ENCODE measurements around the gene TSC22D4.

TSC22D4 gene

DNA sequence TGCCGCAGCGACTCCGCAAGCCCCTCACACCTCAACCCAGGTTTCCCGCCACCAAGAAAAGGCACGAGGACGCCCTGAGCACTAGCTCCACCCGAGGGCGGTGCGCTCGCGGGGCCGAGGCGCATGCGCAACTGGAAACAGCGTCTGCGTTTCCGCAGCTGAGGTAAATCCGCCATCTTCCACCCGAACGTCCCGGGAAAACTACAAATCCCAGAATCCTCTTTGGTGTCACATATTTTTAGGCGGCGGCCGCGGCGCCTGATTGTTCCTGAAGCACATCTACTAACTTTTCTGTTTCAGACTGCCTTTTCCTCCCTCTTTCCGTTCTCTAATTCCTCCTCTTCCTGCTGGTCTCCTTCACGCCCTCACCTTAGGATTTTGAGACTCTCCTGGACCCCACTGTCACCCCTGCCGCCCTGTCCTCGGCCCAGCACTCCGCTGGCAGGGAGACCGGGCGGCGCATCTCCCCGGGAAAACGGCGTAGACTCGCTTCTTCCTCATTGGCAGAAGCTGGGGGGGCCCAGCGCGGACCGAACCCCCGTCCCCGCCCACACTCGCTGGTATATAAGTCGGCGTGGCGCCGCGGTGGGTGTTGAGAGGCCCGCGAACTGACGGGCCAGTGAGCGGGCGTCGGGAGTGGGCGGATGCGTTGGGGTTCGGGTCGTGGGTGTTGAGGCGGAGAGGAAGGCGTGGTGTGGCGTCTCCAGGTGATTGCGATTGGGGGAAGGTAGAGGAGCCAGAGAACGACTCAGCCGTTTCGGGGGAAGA is 50.6 kb downstream of the TSC22D4 start, which contains the start of gene ZCWPW1:
Gene ZCWPW1 (minus strand): TSS at position 505 of the 768 bp plus-strand sequence. CDS start 8,054 bp downstream, outside the sequence.
- DNase-seq (ENCODE audit: low read depth): peak; percentile 95

- DNase-seq (ENCODE audit: low read depth): no peak
Observed at GRCh38 chr7:100427762-100428198, 51.2 kb downstream of the TSC22D4 start.

GRCh38 chr7:100426516-100426915 is 52.5 kb downstream of the TSC22D4 start:
- DNase-seq (ENCODE audit: low read depth): no peak

GRCh38 chr7:100425347-100425746 is 53.7 kb downstream of the TSC22D4 start:
- DNase-seq (ENCODE audit: low read depth): no peak

- no peak for DNase-seq (ENCODE audit: low read depth)
Observed at GRCh38 chr7:100423315-100423714, 55.7 kb downstream of the TSC22D4 start.

DNA sequence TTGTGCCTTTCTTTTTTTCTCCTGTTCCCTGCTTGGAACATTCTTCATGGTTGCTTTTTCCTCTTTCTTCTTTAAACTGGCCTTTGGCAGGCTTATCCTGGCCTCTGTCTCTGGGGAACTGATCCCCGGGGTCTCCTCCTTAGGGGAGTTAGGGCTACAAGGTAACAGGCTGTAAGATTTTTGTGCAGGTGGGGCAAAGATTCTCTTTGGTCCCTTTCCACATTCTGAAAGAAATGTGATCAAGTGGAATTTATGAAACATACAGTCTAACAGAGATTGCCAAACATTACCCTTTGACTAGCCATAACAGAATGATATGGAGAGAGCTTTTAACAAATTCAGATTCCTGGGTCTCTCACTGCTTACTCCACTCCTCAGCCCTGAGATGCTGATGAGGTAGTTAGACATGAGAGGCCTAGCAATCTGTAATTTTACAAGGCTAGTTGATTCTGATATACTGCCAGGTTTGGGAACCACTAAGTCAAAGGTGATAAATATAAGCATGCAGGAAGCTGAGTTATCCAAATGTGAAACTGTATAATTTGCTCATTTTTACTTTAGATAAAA is 59.3 kb downstream of the TSC22D4 start:
- no peak for DNase-seq (ENCODE audit: low read depth)

DNA sequence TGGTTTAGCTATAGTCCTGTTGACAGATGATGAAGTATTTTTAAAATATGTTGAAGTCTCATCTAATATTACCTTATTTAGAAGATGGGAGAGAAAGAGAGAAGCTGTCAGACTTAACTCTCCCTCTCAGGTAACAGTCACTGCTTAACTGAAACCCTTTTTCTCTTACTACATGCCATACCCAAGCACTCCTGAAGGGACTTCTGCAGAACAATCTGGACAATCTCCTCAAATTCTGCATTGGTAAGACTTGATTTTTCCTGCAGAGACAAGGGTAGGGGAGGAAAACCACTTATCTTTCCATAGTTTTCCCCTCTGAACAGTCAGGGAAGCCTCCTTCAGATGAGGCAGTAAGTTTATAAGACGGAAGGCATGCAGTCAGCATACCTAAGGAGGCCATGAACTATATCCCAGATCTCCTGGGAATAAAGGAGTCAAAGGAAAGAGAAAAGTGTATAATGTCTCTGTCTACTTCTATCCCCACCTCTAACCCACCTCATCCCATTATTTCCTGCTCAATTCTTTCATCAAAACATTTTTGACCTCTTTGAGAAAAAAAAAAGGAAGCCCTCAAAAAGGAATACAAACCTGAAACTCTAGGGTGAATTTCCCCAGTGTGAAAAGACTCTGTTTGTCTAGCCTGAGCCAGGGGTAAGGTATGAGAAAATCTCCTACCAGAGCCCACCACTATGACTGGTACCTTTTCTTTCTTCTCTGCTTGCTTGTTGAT is 59.9 kb downstream of the TSC22D4 start:
- no peak for DNase-seq (ENCODE audit: low read depth)

Measured in activated T-helper 1 cell treated with Interleukin-2 at 50 U/mL for 16 hours (primary cell).